ENCODE data around the gene RBMX.
A peak's percentile ranks its signal among the peaks of the same experiment; 100 is the strongest.
"Not testable (repeated sequence)": the region's sequence is repeated elsewhere in the genome, so short reads cannot be mapped to it uniquely, and the experiment has no call there.

RBMX gene

GRCh38 chrX:136909706-136910564 is 29.4 kb upstream of the RBMX start:
- peak overlapping the region; percentile 68 for H3K4me3 ChIP-seq (ENCODE audit: low read depth, low read length)
- TF ChIP-seq POLR2A (IDR thresholded peaks at IDR 0.05; ENCODE audit: extremely low read depth, insufficient read length) (peak; percentile 28), MAX (IDR thresholded peaks at IDR 0.05; ENCODE audit: low read depth, low read length) (no peak), MYC (IDR thresholded peaks at IDR 0.05; ENCODE audit: low read depth, low read length) (no peak)
- peak; percentile 90 for DNase-seq (ENCODE audit: low read depth)

GRCh38 chrX:136909119-136909705 is 28.7 kb upstream of the RBMX start:
- DNase-seq (ENCODE audit: low read depth), result peak; percentile 86
- H3K4me3 ChIP-seq (ENCODE audit: low read depth, low read length), result peak overlapping the region; percentile 68
- no peak for TF ChIP-seq POLR2A (IDR thresholded peaks at IDR 0.05; ENCODE audit: extremely low read depth, insufficient read length)
- peak; percentile 43; the same call in 1 of the 2 replicates for TF ChIP-seq MYC (IDR thresholded peaks at IDR 0.05; ENCODE audit: low read depth, low read length)

GRCh38 chrX:136907621-136908020 is 27.1 kb upstream of the RBMX start:
- H3K4me3 ChIP-seq (ENCODE audit: low read depth, low read length), result no peak overlapping the region
- TF ChIP-seq MAX (IDR thresholded peaks at IDR 0.05; ENCODE audit: low read depth, low read length) (no peak), POLR2A (IDR thresholded peaks at IDR 0.05; ENCODE audit: extremely low read depth, insufficient read length) (no peak), CTCF (IDR thresholded peaks at IDR 0.05; ENCODE audit: low read depth, low read length) (no peak)
- no peak for DNase-seq (ENCODE audit: low read depth)

- no peak for DNase-seq (ENCODE audit: low read depth)
- TF ChIP-seq CTCF (IDR thresholded peaks at IDR 0.05; ENCODE audit: low read depth, low read length), result no peak
- no peak for TF ChIP-seq POLR2A (IDR thresholded peaks at IDR 0.05; ENCODE audit: extremely low read depth, insufficient read length)
- no peak for TF ChIP-seq MAX (IDR thresholded peaks at IDR 0.05; ENCODE audit: low read depth, low read length)
- TF ChIP-seq MYC (IDR thresholded peaks at IDR 0.05; ENCODE audit: low read depth, low read length), result no peak
- H3K4me3 ChIP-seq (ENCODE audit: low read depth, low read length), result no peak overlapping the region
These were observed 26.5 kb upstream of the RBMX start for GRCh38 chrX:136906921-136907510.

GRCh38 chrX:136904067-136904466 is 23.5 kb upstream of the RBMX start:
- DNase-seq (ENCODE audit: low read depth); H3K4me3 ChIP-seq (ENCODE audit: low read depth, low read length): not testable (repeated sequence)

- not testable (repeated sequence) for H3K4me3 ChIP-seq (ENCODE audit: low read depth, low read length); DNase-seq (ENCODE audit: low read depth)
These were observed 19.5 kb upstream of the RBMX start for GRCh38 chrX:136900071-136900470.

- DNase-seq (ENCODE audit: low read depth), result no peak
- no peak overlapping the region for H3K4me3 ChIP-seq (ENCODE audit: low read depth, low read length)
- no peak for TF ChIP-seq MYC (IDR thresholded peaks at IDR 0.05; ENCODE audit: low read depth, low read length)
- no peak for TF ChIP-seq POLR2A (IDR thresholded peaks at IDR 0.05; ENCODE audit: extremely low read depth, insufficient read length)
- no peak for TF ChIP-seq CTCF (IDR thresholded peaks at IDR 0.05; ENCODE audit: low read depth, low read length)
- TF ChIP-seq MAX (IDR thresholded peaks at IDR 0.05; ENCODE audit: low read depth, low read length), result no peak
These were observed 18.7 kb upstream of the RBMX start for GRCh38 chrX:136899221-136899620.

- not testable (repeated sequence) for DNase-seq (ENCODE audit: low read depth); H3K4me3 ChIP-seq (ENCODE audit: low read depth, low read length)
These were observed 18.2 kb upstream of the RBMX start for GRCh38 chrX:136898752-136899151.
